ENCODE measurements around the gene CIAO3.

The CIAO3 gene

GRCh38 chr16:722835-723633 lies 17.8 kb downstream of the CIAO3 start:
- TF ChIP-seq, protein P1, sequence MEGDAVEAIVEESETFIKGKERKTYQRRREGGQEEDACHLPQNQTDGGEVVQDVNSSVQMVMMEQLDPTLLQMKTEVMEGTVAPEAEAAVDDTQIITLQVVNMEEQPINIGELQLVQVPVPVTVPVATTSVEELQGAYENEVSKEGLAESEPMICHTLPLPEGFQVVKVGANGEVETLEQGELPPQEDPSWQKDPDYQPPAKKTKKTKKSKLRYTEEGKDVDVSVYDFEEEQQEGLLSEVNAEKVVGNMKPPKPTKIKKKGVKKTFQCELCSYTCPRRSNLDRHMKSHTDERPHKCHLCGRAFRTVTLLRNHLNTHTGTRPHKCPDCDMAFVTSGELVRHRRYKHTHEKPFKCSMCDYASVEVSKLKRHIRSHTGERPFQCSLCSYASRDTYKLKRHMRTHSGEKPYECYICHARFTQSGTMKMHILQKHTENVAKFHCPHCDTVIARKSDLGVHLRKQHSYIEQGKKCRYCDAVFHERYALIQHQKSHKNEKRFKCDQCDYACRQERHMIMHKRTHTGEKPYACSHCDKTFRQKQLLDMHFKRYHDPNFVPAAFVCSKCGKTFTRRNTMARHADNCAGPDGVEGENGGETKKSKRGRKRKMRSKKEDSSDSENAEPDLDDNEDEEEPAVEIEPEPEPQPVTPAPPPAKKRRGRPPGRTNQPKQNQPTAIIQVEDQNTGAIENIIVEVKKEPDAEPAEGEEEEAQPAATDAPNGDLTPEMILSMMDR (IDR thresholded peaks at IDR 0.05; ENCODE audit: extremely low read depth, insufficient read depth, missing control alignments), result no peak
- DNase-seq (ENCODE audit: low spot score), result no peak
- in situ Hi-C loops (cut with MboI; ENCODE audit: low pct_unique_long_range_greater_than_20kb, low sequenced_read_pairs, unreplicated experiment), result no loop called here

GRCh38 chr16:721765-722540 lies 18.8 kb downstream of the CIAO3 start:
- no peak for DNase-seq (ENCODE audit: low spot score)
- in situ Hi-C loops (cut with MboI; ENCODE audit: low pct_unique_long_range_greater_than_20kb, low sequenced_read_pairs, unreplicated experiment), result no loop called here
- TF ChIP-seq, protein P1 (IDR thresholded peaks at IDR 0.05; ENCODE audit: extremely low read depth, insufficient read depth, missing control alignments), result no peak

DNA sequence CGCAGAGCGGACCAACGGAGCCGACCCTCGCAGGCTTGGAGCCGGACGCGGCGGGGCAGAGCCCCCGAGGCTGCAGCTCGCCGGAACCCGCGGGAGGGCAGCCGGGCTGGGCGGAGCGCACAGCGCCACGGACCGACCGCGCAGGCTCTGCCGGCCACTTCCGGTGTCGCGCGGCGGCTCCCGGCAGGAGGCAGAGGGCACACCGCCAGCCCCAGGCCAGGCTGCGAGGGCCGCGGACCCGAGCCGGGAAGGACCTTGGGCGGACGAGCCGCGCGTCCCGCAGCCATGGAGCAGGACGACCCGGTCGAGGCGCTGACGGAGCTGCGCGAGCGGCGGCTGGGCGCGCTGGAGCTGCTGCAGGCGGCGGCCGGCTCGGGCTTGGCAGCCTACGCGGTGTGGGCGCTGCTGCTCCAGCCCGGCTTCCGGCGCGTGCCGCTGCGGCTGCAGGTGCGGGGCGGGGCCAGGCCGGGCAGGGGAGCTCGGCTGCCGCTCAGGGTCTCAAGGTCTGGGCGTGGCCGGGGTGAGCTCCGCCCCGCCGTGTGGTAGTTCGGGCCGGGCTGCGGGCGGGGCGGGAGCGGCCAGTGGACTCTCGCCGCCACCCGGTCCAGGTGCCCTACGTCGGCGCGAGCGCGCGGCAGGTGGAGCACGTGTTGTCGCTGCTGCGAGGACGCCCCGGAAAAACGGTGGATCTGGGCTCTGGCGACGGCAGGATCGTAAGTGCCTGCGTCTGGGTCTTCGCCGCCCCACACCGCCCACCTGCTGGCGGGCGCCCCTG lies 19.6 kb downstream of the CIAO3 start, which contains the start of gene ANTKMT:
ANTKMT (plus strand) TSS at position 157 of the 775 bp plus-strand sequence; CDS start at position 286, 129 bp downstream.
- peak; percentile 98 for DNase-seq (ENCODE audit: low spot score)
- in situ Hi-C loops (cut with MboI; ENCODE audit: low pct_unique_long_range_greater_than_20kb, low sequenced_read_pairs, unreplicated experiment), result no loop called here
- TF ChIP-seq, protein P1 (IDR thresholded peaks at IDR 0.05; ENCODE audit: extremely low read depth, insufficient read depth, missing control alignments), result peak; percentile 4

- TF ChIP-seq, protein P1 (IDR thresholded peaks at IDR 0.05; ENCODE audit: extremely low read depth, insufficient read depth, missing control alignments), result peak; percentile 43
- in situ Hi-C loops (cut with MboI; ENCODE audit: low pct_unique_long_range_greater_than_20kb, low sequenced_read_pairs, unreplicated experiment), result no loop called here
- DNase-seq (ENCODE audit: low spot score), result peak; percentile 82
Measured at GRCh38 chr16:720447-720989, 20.3 kb downstream of the CIAO3 start.

DNA sequence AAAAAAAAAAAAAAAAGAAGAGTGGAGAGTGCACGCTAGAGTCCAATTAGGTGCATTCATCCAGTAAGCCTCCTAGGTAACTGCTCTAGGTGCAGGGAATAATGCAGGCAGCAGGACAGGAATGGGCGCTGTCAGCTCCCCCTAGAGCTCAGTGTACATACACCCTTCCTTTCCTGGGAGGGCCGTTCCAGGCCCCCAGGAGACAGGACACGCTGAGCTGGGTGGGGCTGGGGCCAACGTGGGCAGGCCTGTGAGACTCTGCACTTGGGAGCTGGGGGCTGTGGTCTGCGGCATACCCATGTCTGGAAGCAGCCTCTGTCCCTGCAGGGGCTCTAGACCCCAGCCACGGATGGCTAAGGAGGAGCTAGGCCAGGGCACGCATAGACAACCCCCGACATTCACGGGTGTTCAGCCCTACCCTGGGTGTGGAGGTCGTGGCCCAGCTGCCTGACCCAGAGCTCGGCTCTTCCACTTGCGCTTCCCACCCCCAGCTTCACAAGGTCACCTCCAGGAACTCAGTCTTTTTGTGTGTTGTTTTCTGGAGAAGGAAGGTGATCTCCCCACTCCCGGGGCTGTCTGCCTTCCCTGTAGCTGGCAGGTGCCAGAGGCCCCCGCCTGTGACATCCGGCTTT lies 20.9 kb downstream of the CIAO3 start:
- in situ Hi-C loops (cut with MboI; ENCODE audit: low pct_unique_long_range_greater_than_20kb, low sequenced_read_pairs, unreplicated experiment), result no loop called here
- TF ChIP-seq, protein P1 (IDR thresholded peaks at IDR 0.05; ENCODE audit: extremely low read depth, insufficient read depth, missing control alignments), result peak; percentile 28
- DNase-seq (ENCODE audit: low spot score), result no peak

Measured in GM13977 (cell line).